CD4-positive, alpha-beta T cell (primary cell): ENCODE data around the gene IL20RA. TPM values are rescaled to one million over a fixed set of nuclear protein-coding genes. Genes with fewer than 3 reads are reported as not detected.

ENCODE experiments used
- ATAC-seq: fragments of 200-7000 bp; cut with Tn5 transposase; one replicate; pipeline ENCODE4 v1.10.0; 2022; ENCODE audit warnings: mild to moderate bottlenecking; ENCODE audit not compliant: poor library complexity
- CTCF ChIA-PET: fragments of 350-600 bp; sonication (Branson Sonifier 250); formaldehyde crosslinking; loops from one replicate; lab custom pipeline; 2021; ENCODE audit warnings: antibody characterized with exemption, inconsistent platforms; lab: Charles Lee
- POLR2A ChIA-PET: fragments of 350-600 bp; sonication (Branson Sonifier 250); formaldehyde crosslinking; loops from one replicate; lab custom pipeline; 2021; ENCODE audit warnings: antibody characterized with exemption, inconsistent platforms; lab: Charles Lee
- DNase-seq, 14 experiments: peaks; one replicate each; pipeline ENCODE4 v3.0.0-alpha.2; 2013 to 2020; ENCODE audit warnings: mixed read lengths in 2 of 14
- H3K27ac ChIP-seq, 2 donors: one replicate each; pipeline versions ENCODE4 v1.5.1 to v1.7.0; 2013; ENCODE audit warnings: low read length in 2 of 2, low read depth in 1 of 2, mild to moderate bottlenecking in 1 of 2
- H3K27me3 ChIP-seq, 2 experiments: 1 replicate in 1 of 2; 2 replicates in 1 of 2; pipeline versions ENCODE4 v1.6.1 to v1.7.0; 2013; ENCODE audit warnings: low read length in 2 of 2, control low read depth in 1 of 2, mild to moderate bottlenecking in 1 of 2, moderate library complexity in 1 of 2; ENCODE audit not compliant: insufficient read depth in 2 of 2, control insufficient read depth in 1 of 2
- H3K36me3 ChIP-seq: one replicate; pipeline ENCODE4 v1.6.1; 2013; ENCODE audit warnings: low read length, control low read depth; ENCODE audit not compliant: insufficient read depth
- H3K4me1 ChIP-seq: one replicate; pipeline ENCODE4 v1.6.1; 2013; ENCODE audit warnings: low read length, control low read depth; ENCODE audit not compliant: insufficient read depth
- H3K4me3 ChIP-seq: one replicate; pipeline ENCODE4 v1.5.1; 2013; ENCODE audit warnings: mild to moderate bottlenecking, low read length, moderate library complexity
- H3K9me3 ChIP-seq, 2 experiments: 1 replicate in 1 of 2; 2 replicates in 1 of 2; pipeline versions ENCODE4 v1.6.1 to v1.7.0; 2013; ENCODE audit warnings: low read length in 2 of 2, mild to moderate bottlenecking in 2 of 2, control low read depth in 1 of 2, moderate library complexity in 1 of 2; ENCODE audit not compliant: control insufficient read depth in 1 of 2, insufficient read depth in 1 of 2
- H3K27ac Mint-ChIP-seq: one replicate; pipeline ENCODE4 v1.8.0; 2020; ENCODE audit warnings: mixed read lengths
- H3K27me3 Mint-ChIP-seq: one replicate; pipeline ENCODE4 v1.8.0; 2021; ENCODE audit warnings: mixed read lengths
- H3K36me3 Mint-ChIP-seq: one replicate; pipeline ENCODE4 v1.8.0; 2021; ENCODE audit warnings: low read depth, mixed read lengths
- H3K4me1 Mint-ChIP-seq: one replicate; pipeline ENCODE4 v1.8.0; 2021; ENCODE audit warnings: low read depth, mixed read lengths
- H3K4me3 Mint-ChIP-seq: one replicate; pipeline ENCODE4 v1.8.0; 2020; ENCODE audit warnings: mild to moderate bottlenecking, mixed read lengths
- H3K9me3 Mint-ChIP-seq: one replicate; pipeline ENCODE4 v1.8.0; 2020; ENCODE audit warnings: mixed read lengths
- CTCF ChIP-seq: fragments of 200-600 bp; IDR thresholded peaks from one replicate; pipeline ENCODE4 v1.8.0; 2022; ENCODE audit warnings: antibody characterized with exemption, mild to moderate bottlenecking
- intact Hi-C, 2 experiments: fragments of 100-400 bp; cut with DNase I in 1 of 2; cut with micrococcal nuclease in 1 of 2; formaldehyde crosslinking; loops; one replicate each; pipeline versions ENCODE4 v1.15.1 to v1.9.0; 2023 to 2025; cut with DNase I, micrococcal nuclease
- total RNA-seq, 174 experiments: library from RNA in 2 of 174; stranded (reverse) in 2 of 174; gene quantifications; one replicate each; pipeline ENCODE4 v1.2.3 and lab custom pipeline; 2021 to 2026

The IL20RA gene
- total RNA-seq, 2 experiments from 2014 or later, result not detected

GRCh38 chr6:136989571-136990241, 55.1 kb downstream of the IL20RA start:
- Histone ChIP-seq H3K4me3 (no peak overlapping the region), H3K27ac (no peak overlapping the region), H3K36me3 (no peaks in the 10 kb centered on the region), H3K9me3 (peaks cover 0 to 7% of the 10 kb centered on the region in 2 experiments), H3K27me3 (peaks cover 23 to 46% of the 10 kb centered on the region in 2 experiments), H3K4me1 (peaks cover 8% of the 10 kb centered on the region)
- no peak for TF ChIP-seq CTCF
- intact Hi-C loops, result no loop called here
- H3K9me3 Mint-ChIP-seq, result no peaks in the 10 kb centered on the region
- H3K27me3 Mint-ChIP-seq, result peaks cover 73% of the 10 kb centered on the region
- DNase-seq, result no peak
- ATAC-seq, result no peak
- no peak overlapping the region for H3K4me3 Mint-ChIP-seq
- H3K36me3 Mint-ChIP-seq, result no peaks in the 10 kb centered on the region
- CTCF ChIA-PET, result no interaction called here
- H3K4me1 Mint-ChIP-seq, result peaks cover 5% of the 10 kb centered on the region
- POLR2A ChIA-PET, result no interaction called here
- H3K27ac Mint-ChIP-seq, result no peak overlapping the region

- Mint-ChIP-seq H3K4me3 (no peak overlapping the region), H3K27ac (no peak overlapping the region), H3K27me3 (peaks cover 69% of the 10 kb centered on the region), H3K4me1 (peaks cover 5% of the 10 kb centered on the region), H3K36me3 (no peaks in the 10 kb centered on the region), H3K9me3 (no peaks in the 10 kb centered on the region)
- peaks cover 0 to 7% of the 10 kb centered on the region in 2 experiments for H3K9me3 ChIP-seq
- DNase-seq (no peak), ATAC-seq (no peak)
- H3K4me3 ChIP-seq, result no peak overlapping the region
- H3K4me1 ChIP-seq, result peaks cover 8% of the 10 kb centered on the region
- intact Hi-C loops, result no loop called here
- TF ChIP-seq CTCF, result no peak
- CTCF ChIA-PET, result no interaction called here
- H3K27me3 ChIP-seq, result peaks cover 20 to 40% of the 10 kb centered on the region in 2 experiments
- no peak overlapping the region for H3K27ac ChIP-seq
- POLR2A ChIA-PET, result no interaction called here
- H3K36me3 ChIP-seq, result no peaks in the 10 kb centered on the region
Measured at GRCh38 chr6:136987526-136987925, 57.2 kb downstream of the IL20RA start.

GRCh38 chr6:136985502-136985901, 59.3 kb downstream of the IL20RA start:
- ChIA-PET CTCF (no interaction called here), POLR2A (no interaction called here)
- Histone ChIP-seq H3K27ac (no peak overlapping the region), H3K9me3 (peaks cover 0 to 7% of the 10 kb centered on the region in 2 experiments), H3K27me3 (peaks cover 21 to 29% of the 10 kb centered on the region in 2 experiments), H3K4me1 (peaks cover 8% of the 10 kb centered on the region), H3K36me3 (no peaks in the 10 kb centered on the region), H3K4me3 (no peak overlapping the region)
- no peaks in the 10 kb centered on the region for H3K9me3 Mint-ChIP-seq
- DNase-seq, result no peak
- ATAC-seq, result no peak
- H3K4me3 Mint-ChIP-seq, result no peak overlapping the region
- intact Hi-C loops, result no loop called here
- TF ChIP-seq CTCF, result no peak
- peaks cover 5% of the 10 kb centered on the region for H3K4me1 Mint-ChIP-seq
- no peaks in the 10 kb centered on the region for H3K36me3 Mint-ChIP-seq
- no peak overlapping the region for H3K27ac Mint-ChIP-seq
- peaks cover 59% of the 10 kb centered on the region for H3K27me3 Mint-ChIP-seq
